ENCODE data around the gene CCDC7. TPM values are rescaled to one million over a fixed set of nuclear protein-coding genes. Genes with fewer than 3 reads are reported as not detected.
"Not testable (repeated sequence)": the region's sequence is repeated elsewhere in the genome, so short reads cannot be mapped to it uniquely, and the experiment has no call there.

Gene CCDC7
- total RNA-seq, 2 donors from 2014 or later = 60.4 to 73.0 TPM

GRCh38 chr10:32621969-32622368, 176.0 kb downstream of the CCDC7 start:
- no peak overlapping the region for H3K4me3 Mint-ChIP-seq
- DNase-seq = no peak
- H3K4me1 Mint-ChIP-seq = no peaks in the 10 kb centered on the region
- no peak for ATAC-seq
- no peaks in the 10 kb centered on the region for H3K9me3 ChIP-seq (ENCODE audit: control insufficient read depth, low read length, poor library complexity, severe bottlenecking)
- H3K27me3 Mint-ChIP-seq = no peaks in the 10 kb centered on the region
- H3K27ac Mint-ChIP-seq = no peak overlapping the region
- H3K36me3 Mint-ChIP-seq (ENCODE audit: low read depth) = peaks cover 24% of the 10 kb centered on the region

DNA sequence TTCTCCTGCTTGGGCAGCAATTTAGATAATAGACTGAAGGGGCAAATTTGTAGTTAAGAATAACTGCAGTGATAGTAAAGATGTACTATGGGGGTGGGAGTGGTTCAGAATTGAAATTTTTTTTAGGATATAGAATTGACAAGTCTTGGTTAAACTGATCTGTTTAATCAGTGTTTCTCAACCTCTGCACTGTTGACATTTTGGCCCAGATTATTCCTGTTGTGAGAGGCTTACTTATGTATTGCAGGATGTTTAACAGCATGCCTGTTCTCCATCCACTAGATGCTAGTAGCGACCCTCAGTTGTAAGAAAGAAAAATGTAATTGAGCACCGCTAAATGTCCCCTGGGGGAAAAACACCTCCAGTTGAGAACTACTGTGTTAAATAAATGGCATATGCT, 176.5 kb downstream of the CCDC7 start:
- H3K27ac Mint-ChIP-seq = no peak overlapping the region
- DNase-seq (no peak), ATAC-seq (no peak)
- no peaks in the 10 kb centered on the region for H3K9me3 ChIP-seq (ENCODE audit: control insufficient read depth, low read length, poor library complexity, severe bottlenecking)
- no peaks in the 10 kb centered on the region for H3K27me3 Mint-ChIP-seq
- H3K4me1 Mint-ChIP-seq = no peaks in the 10 kb centered on the region
- peaks cover 24% of the 10 kb centered on the region for H3K36me3 Mint-ChIP-seq (ENCODE audit: low read depth)
- no peak overlapping the region for H3K4me3 Mint-ChIP-seq

DNA sequence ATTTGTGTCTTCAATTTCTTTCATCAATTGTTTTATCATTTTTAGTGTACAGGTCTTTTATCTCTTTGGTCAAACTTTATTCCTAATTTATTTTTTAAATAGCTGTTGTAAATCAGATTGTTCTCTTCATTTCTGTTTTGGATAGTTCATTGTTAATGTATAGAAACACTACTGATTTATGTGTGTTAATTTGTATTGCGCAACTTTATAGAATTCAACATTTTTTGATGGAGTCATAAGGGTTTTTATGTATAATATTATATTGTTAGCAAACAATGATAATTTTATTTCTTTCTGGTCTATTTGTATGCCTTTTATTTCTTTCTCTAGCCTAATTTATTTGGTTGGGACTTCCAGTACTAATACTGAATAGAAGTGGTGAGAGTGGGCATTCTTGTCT, 181.2 kb downstream of the CCDC7 start:
- Mint-ChIP-seq H3K36me3 (ENCODE audit: low read depth) (peaks cover 17% of the 10 kb centered on the region), H3K27me3 (no peaks in the 10 kb centered on the region), H3K27ac (no peak overlapping the region), H3K4me1 (peaks cover 3% of the 10 kb centered on the region), H3K4me3 (no peak overlapping the region)
- no peaks in the 10 kb centered on the region for H3K9me3 ChIP-seq (ENCODE audit: control insufficient read depth, low read length, poor library complexity, severe bottlenecking)
- DNase-seq (no peak), ATAC-seq (no peak)

GRCh38 chr10:32629910-32630309, 184.0 kb downstream of the CCDC7 start:
- H3K36me3 Mint-ChIP-seq (ENCODE audit: low read depth) = peaks cover 6% of the 10 kb centered on the region

GRCh38 chr10:32646535-32646934, 200.6 kb downstream of the CCDC7 start:
- H3K4me3 Mint-ChIP-seq = no peak overlapping the region
- H3K36me3 Mint-ChIP-seq (ENCODE audit: low read depth) = peaks cover 10% of the 10 kb centered on the region
- DNase-seq (no peak), ATAC-seq (no peak)
- H3K4me1 Mint-ChIP-seq = peaks cover 6% of the 10 kb centered on the region
- no peaks in the 10 kb centered on the region for H3K9me3 ChIP-seq (ENCODE audit: control insufficient read depth, low read length, poor library complexity, severe bottlenecking)
- no peaks in the 10 kb centered on the region for H3K27me3 Mint-ChIP-seq
- H3K27ac Mint-ChIP-seq = no peak overlapping the region

More at GRCh38 chr10:32629910-32630309, 184.0 kb downstream of the CCDC7 start:
- H3K4me1 Mint-ChIP-seq = peaks cover 7% of the 10 kb centered on the region
- H3K9me3 ChIP-seq (ENCODE audit: control insufficient read depth, low read length, poor library complexity, severe bottlenecking) = no peaks in the 10 kb centered on the region
- H3K27me3 Mint-ChIP-seq = no peaks in the 10 kb centered on the region
- ATAC-seq (no peak), DNase-seq (no peak)
- no peak overlapping the region for H3K4me3 Mint-ChIP-seq
- no peak overlapping the region for H3K27ac Mint-ChIP-seq

DNA sequence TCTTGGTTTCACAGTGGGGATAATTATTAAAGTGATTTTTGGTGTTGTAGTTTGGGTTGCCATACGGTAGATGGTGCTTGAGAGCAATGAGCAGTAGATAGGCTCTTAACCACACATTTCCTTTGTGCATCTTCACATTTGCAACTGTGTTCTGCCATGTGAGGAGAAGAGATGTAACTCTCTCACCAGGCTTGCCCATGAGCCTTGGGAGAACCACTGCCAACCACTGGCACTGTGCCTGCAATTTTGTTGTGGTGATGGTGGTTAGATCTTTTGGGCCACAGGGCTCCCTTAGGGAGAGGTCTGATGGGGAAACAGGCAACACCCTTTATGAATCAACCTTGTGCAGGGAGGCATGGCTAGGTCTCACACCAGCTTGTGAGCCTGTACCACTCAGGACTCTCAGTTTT, 204.3 kb downstream of the CCDC7 start:
- peaks cover 10% of the 10 kb centered on the region for H3K36me3 Mint-ChIP-seq (ENCODE audit: low read depth)
- no peaks in the 10 kb centered on the region for H3K27me3 Mint-ChIP-seq
- H3K4me3 Mint-ChIP-seq = peak overlapping the region; percentile 0
- peak overlapping the region; percentile 6 for H3K27ac Mint-ChIP-seq
- peaks cover 6% of the 10 kb centered on the region for H3K4me1 Mint-ChIP-seq
- no peaks in the 10 kb centered on the region for H3K9me3 ChIP-seq (ENCODE audit: control insufficient read depth, low read length, poor library complexity, severe bottlenecking)
- DNase-seq = no peak
- peak; percentile 73 for ATAC-seq

GRCh38 chr10:32657430-32657829, 211.5 kb downstream of the CCDC7 start:
- H3K36me3 Mint-ChIP-seq (ENCODE audit: low read depth); ATAC-seq; H3K4me3 Mint-ChIP-seq; DNase-seq; H3K27ac Mint-ChIP-seq; H3K9me3 ChIP-seq (ENCODE audit: control insufficient read depth, low read length, poor library complexity, severe bottlenecking); H3K4me1 Mint-ChIP-seq; H3K27me3 Mint-ChIP-seq: not testable (repeated sequence)

DNA sequence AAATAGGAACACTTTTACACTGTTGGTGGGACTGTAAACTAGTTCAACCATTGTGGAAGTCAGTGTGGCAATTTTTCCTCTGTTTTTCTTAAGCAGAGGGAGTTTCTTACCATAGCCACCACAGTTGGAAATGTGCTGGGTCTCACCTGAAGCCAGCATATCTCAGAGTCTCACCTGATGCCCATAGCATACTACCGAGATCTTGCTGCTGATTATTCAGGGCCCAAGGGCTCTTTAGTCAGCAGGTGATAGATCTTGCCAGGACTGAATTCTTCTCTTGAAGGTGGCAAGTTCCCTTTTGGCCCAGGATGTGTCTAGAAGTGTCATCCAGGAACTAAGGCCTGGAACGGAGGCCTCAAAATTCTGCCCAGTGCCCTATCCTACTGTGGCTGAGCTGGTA, 215.4 kb downstream of the CCDC7 start:
- Mint-ChIP-seq H3K4me3 (no peak overlapping the region), H3K36me3 (ENCODE audit: low read depth) (peaks cover 3% of the 10 kb centered on the region), H3K27ac (no peak overlapping the region), H3K4me1 (no peaks in the 10 kb centered on the region), H3K27me3 (no peaks in the 10 kb centered on the region)
- DNase-seq (no peak), ATAC-seq (no peak)
- H3K9me3 ChIP-seq (ENCODE audit: control insufficient read depth, low read length, poor library complexity, severe bottlenecking) = no peaks in the 10 kb centered on the region

- ATAC-seq = no peak
- H3K9me3 ChIP-seq (ENCODE audit: control insufficient read depth, low read length, poor library complexity, severe bottlenecking) = no peaks in the 10 kb centered on the region
- no peaks in the 10 kb centered on the region for H3K27me3 Mint-ChIP-seq
- no peak overlapping the region for H3K27ac Mint-ChIP-seq
- no peaks in the 10 kb centered on the region for H3K4me1 Mint-ChIP-seq
- peaks cover 6% of the 10 kb centered on the region for H3K36me3 Mint-ChIP-seq (ENCODE audit: low read depth)
- no peak overlapping the region for H3K4me3 Mint-ChIP-seq
- no peak for DNase-seq
Observed at GRCh38 chr10:32680803-32681557, 235.0 kb downstream of the CCDC7 start.

- ATAC-seq = no peak
- Mint-ChIP-seq H3K36me3 (ENCODE audit: low read depth) (peaks cover 6% of the 10 kb centered on the region), H3K4me1 (no peaks in the 10 kb centered on the region), H3K27me3 (no peaks in the 10 kb centered on the region), H3K4me3 (no peak overlapping the region), H3K27ac (no peak overlapping the region)
- no peak for DNase-seq
- H3K9me3 ChIP-seq (ENCODE audit: control insufficient read depth, low read length, poor library complexity, severe bottlenecking) = no peaks in the 10 kb centered on the region
Observed at GRCh38 chr10:32684291-32684690, 238.4 kb downstream of the CCDC7 start.

- H3K27ac Mint-ChIP-seq = no peak overlapping the region
- no peak overlapping the region for H3K4me3 Mint-ChIP-seq
- no peak for ATAC-seq
- H3K4me1 Mint-ChIP-seq = no peaks in the 10 kb centered on the region
- no peak for DNase-seq
- H3K9me3 ChIP-seq (ENCODE audit: control insufficient read depth, low read length, poor library complexity, severe bottlenecking) = no peaks in the 10 kb centered on the region
- H3K36me3 Mint-ChIP-seq (ENCODE audit: low read depth) = peaks cover 7% of the 10 kb centered on the region
- H3K27me3 Mint-ChIP-seq = no peaks in the 10 kb centered on the region
Observed at GRCh38 chr10:32687116-32687515, 241.2 kb downstream of the CCDC7 start.

DNA sequence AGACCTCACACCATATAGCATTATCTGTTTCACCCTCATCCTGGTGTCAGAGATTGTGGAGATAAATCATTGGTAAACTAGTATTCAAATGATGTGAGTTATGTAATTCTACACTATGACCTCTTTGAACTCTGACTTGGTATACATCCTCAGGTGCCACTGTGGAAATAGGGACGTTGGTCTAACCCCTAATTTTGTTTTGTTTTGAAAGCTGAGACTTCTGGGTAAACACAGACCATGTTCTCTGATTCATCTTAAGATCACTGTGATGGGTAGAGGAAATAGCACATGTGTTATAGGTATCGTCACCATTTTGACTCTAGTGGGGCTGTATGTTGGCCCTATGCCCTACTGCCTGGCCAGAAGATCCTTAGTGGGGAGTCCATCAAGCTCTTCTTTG, 241.6 kb downstream of the CCDC7 start:
- Mint-ChIP-seq H3K4me1 (no peaks in the 10 kb centered on the region), H3K36me3 (ENCODE audit: low read depth) (peaks cover 7% of the 10 kb centered on the region), H3K4me3 (no peak overlapping the region), H3K27ac (no peak overlapping the region), H3K27me3 (no peaks in the 10 kb centered on the region)
- no peak for ATAC-seq
- no peak for DNase-seq
- H3K9me3 ChIP-seq (ENCODE audit: control insufficient read depth, low read length, poor library complexity, severe bottlenecking) = no peaks in the 10 kb centered on the region

DNA sequence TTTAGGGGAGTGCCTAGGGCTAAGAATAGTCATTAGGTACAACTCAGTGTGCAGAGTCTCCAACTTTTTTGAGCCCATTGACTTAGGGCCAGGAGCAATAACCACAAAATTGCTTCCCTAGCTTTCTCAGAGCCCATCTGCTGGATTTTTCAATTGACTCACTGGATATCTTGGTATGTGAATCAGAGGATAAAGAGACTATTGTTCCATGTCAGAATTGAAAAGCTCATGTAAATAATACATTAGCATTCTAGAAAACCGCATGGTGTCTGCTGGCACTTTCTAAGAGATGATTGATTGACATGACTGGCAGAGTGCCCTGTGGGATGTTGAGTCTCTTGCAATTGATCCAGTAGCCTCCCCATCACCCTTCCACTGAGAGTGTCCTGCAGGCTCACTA, 246.2 kb downstream of the CCDC7 start:
- DNase-seq = no peak
- ATAC-seq = no peak
- H3K27ac Mint-ChIP-seq = no peak overlapping the region
- no peak overlapping the region for H3K4me3 Mint-ChIP-seq
- peaks cover 4% of the 10 kb centered on the region for H3K36me3 Mint-ChIP-seq (ENCODE audit: low read depth)
- no peaks in the 10 kb centered on the region for H3K4me1 Mint-ChIP-seq
- H3K9me3 ChIP-seq (ENCODE audit: control insufficient read depth, low read length, poor library complexity, severe bottlenecking) = no peaks in the 10 kb centered on the region
- H3K27me3 Mint-ChIP-seq = no peaks in the 10 kb centered on the region

DNA sequence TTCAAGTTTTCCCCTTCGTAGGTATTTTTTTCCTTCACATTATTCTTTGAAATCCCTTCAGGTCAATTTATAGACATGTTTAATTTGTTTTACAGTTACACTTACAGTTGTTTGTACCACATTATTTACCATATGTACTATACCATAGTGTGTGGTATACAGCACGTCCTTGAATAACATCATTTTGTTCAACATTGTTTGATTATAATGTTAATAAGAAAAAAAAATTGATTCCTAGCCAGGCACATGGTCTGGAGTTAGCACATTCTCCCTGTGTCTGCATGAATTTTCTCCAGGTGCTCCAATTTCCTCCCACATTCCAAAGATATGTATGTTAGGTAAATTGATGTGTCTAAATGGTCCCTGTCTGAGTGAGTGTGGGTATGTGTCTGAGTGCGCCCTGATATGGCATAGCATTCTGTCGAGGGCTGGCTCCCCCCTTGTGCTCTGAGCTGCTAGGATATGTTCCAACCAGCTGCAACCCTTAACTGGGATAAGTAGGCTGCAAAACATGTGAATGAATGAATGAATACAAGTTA, 247.6 kb downstream of the CCDC7 start:
- H3K4me3 Mint-ChIP-seq = no peak overlapping the region
- H3K27ac Mint-ChIP-seq = no peak overlapping the region
- ATAC-seq = no peak
- no peak for DNase-seq
- no peaks in the 10 kb centered on the region for H3K9me3 ChIP-seq (ENCODE audit: control insufficient read depth, low read length, poor library complexity, severe bottlenecking)
- peaks cover 4% of the 10 kb centered on the region for H3K36me3 Mint-ChIP-seq (ENCODE audit: low read depth)
- H3K27me3 Mint-ChIP-seq = no peaks in the 10 kb centered on the region
- H3K4me1 Mint-ChIP-seq = no peaks in the 10 kb centered on the region
